ENCODE measurements around the gene ADM.
A peak's percentile ranks its signal among the peaks of the same experiment; 100 is the strongest.

Gene ADM

GRCh38 chr11:10301656-10302358 is 3.1 kb upstream of the ADM start:
- Mint-ChIP-seq H3K27ac (no peak overlapping the region), H3K4me1 (ENCODE audit: low read depth) (peaks cover 42% of the 10 kb centered on the region), H3K27me3 (ENCODE audit: low read depth) (peaks cover 82% of the 10 kb centered on the region), H3K9me3 (no peaks in the 10 kb centered on the region), H3K4me3 (peak overlapping the region; percentile 99), H3K36me3 (ENCODE audit: low read depth) (peaks cover 2% of the 10 kb centered on the region)
- no peak for DNase-seq (ENCODE audit: low spot score)

GRCh38 chr11:10302359-10302743 is 2.5 kb upstream of the ADM start:
- Mint-ChIP-seq H3K9me3 (no peaks in the 10 kb centered on the region), H3K27ac (no peak overlapping the region)
- no peak for DNase-seq (ENCODE audit: low spot score)

GRCh38 chr11:10302744-10303557 is 1.9 kb upstream of the ADM start:
- peaks cover 43% of the 10 kb centered on the region for H3K4me1 Mint-ChIP-seq (ENCODE audit: low read depth)
- peaks cover 77% of the 10 kb centered on the region for H3K27me3 Mint-ChIP-seq (ENCODE audit: low read depth)
- peak; percentile 54 for DNase-seq (ENCODE audit: low spot score)
- peak overlapping the region; percentile 99 for H3K4me3 Mint-ChIP-seq
- peaks cover 3% of the 10 kb centered on the region for H3K36me3 Mint-ChIP-seq (ENCODE audit: low read depth)
- no peaks in the 10 kb centered on the region for H3K9me3 Mint-ChIP-seq
- peak overlapping the region; percentile 63 for H3K27ac Mint-ChIP-seq

More at GRCh38 chr11:10302359-10302743, 2.5 kb upstream of the ADM start:
- H3K36me3 Mint-ChIP-seq (ENCODE audit: low read depth) = peaks cover 3% of the 10 kb centered on the region
- H3K4me1 Mint-ChIP-seq (ENCODE audit: low read depth) = peaks cover 46% of the 10 kb centered on the region
- H3K27me3 Mint-ChIP-seq (ENCODE audit: low read depth) = peaks cover 81% of the 10 kb centered on the region
- H3K4me3 Mint-ChIP-seq = peak overlapping the region; percentile 99

GRCh38 chr11:10303558-10304363 is 1.1 kb upstream of the ADM start:
- Mint-ChIP-seq H3K36me3 (ENCODE audit: low read depth) (peaks cover 3% of the 10 kb centered on the region), H3K27me3 (ENCODE audit: low read depth) (peaks cover 78% of the 10 kb centered on the region), H3K4me3 (peak overlapping the region; percentile 99), H3K4me1 (ENCODE audit: low read depth) (peaks cover 41% of the 10 kb centered on the region), H3K27ac (no peak overlapping the region), H3K9me3 (no peaks in the 10 kb centered on the region)
- DNase-seq (ENCODE audit: low spot score) = no peak

GRCh38 chr11:10305262-10305963 is 540 bp downstream of the ADM start:
- Mint-ChIP-seq H3K4me1 (ENCODE audit: low read depth) (peaks cover 41% of the 10 kb centered on the region), H3K36me3 (ENCODE audit: low read depth) (peaks cover 3% of the 10 kb centered on the region), H3K27ac (no peak overlapping the region), H3K27me3 (ENCODE audit: low read depth) (peaks cover 80% of the 10 kb centered on the region), H3K9me3 (no peaks in the 10 kb centered on the region), H3K4me3 (peak overlapping the region; percentile 73)
- no peak for DNase-seq (ENCODE audit: low spot score)

- no peak for DNase-seq (ENCODE audit: low spot score)
- H3K36me3 Mint-ChIP-seq (ENCODE audit: low read depth) = peaks cover 3% of the 10 kb centered on the region
- H3K9me3 Mint-ChIP-seq = no peaks in the 10 kb centered on the region
- H3K4me3 Mint-ChIP-seq = peak overlapping the region; percentile 67
- peaks cover 41% of the 10 kb centered on the region for H3K4me1 Mint-ChIP-seq (ENCODE audit: low read depth)
- peaks cover 76% of the 10 kb centered on the region for H3K27me3 Mint-ChIP-seq (ENCODE audit: low read depth)
- no peak overlapping the region for H3K27ac Mint-ChIP-seq
Observed at GRCh38 chr11:10305964-10306918, 1.4 kb downstream of the ADM start.

- no peak for DNase-seq (ENCODE audit: low spot score)
- H3K4me1 Mint-ChIP-seq (ENCODE audit: low read depth) = peaks cover 41% of the 10 kb centered on the region
- H3K9me3 Mint-ChIP-seq = no peaks in the 10 kb centered on the region
- H3K27me3 Mint-ChIP-seq (ENCODE audit: low read depth) = peaks cover 76% of the 10 kb centered on the region
- H3K4me3 Mint-ChIP-seq = peak overlapping the region; percentile 67
- peaks cover 3% of the 10 kb centered on the region for H3K36me3 Mint-ChIP-seq (ENCODE audit: low read depth)
- no peak overlapping the region for H3K27ac Mint-ChIP-seq
Observed at GRCh38 chr11:10307022-10307399, 2.1 kb downstream of the ADM start.

- H3K4me3 Mint-ChIP-seq = peak overlapping the region; percentile 67
- peaks cover 75% of the 10 kb centered on the region for H3K27me3 Mint-ChIP-seq (ENCODE audit: low read depth)
- H3K4me1 Mint-ChIP-seq (ENCODE audit: low read depth) = peaks cover 38% of the 10 kb centered on the region
- H3K27ac Mint-ChIP-seq = peak overlapping the region; percentile 64
- no peaks in the 10 kb centered on the region for H3K9me3 Mint-ChIP-seq
- DNase-seq (ENCODE audit: low spot score) = peak; percentile 86
- peaks cover 3% of the 10 kb centered on the region for H3K36me3 Mint-ChIP-seq (ENCODE audit: low read depth)
Observed at GRCh38 chr11:10307400-10308200, 2.7 kb downstream of the ADM start.

- Mint-ChIP-seq H3K4me3 (peak overlapping the region; percentile 67), H3K27ac (peak overlapping the region; percentile 70), H3K4me1 (ENCODE audit: low read depth) (peaks cover 33% of the 10 kb centered on the region), H3K36me3 (ENCODE audit: low read depth) (peaks cover 1% of the 10 kb centered on the region), H3K9me3 (no peaks in the 10 kb centered on the region), H3K27me3 (ENCODE audit: low read depth) (peaks cover 68% of the 10 kb centered on the region)
- DNase-seq (ENCODE audit: low spot score) = no peak
Observed at GRCh38 chr11:10308201-10308954, 3.5 kb downstream of the ADM start.

- no peak for DNase-seq (ENCODE audit: low spot score)
- Mint-ChIP-seq H3K27me3 (ENCODE audit: low read depth) (peaks cover 60% of the 10 kb centered on the region), H3K27ac (no peak overlapping the region), H3K4me3 (no peak overlapping the region), H3K4me1 (ENCODE audit: low read depth) (peaks cover 27% of the 10 kb centered on the region), H3K9me3 (no peaks in the 10 kb centered on the region), H3K36me3 (ENCODE audit: low read depth) (peaks cover 1% of the 10 kb centered on the region)
Observed at GRCh38 chr11:10309163-10310093, 4.6 kb downstream of the ADM start.
